HG03097 (cell line): ENCODE measurements around the gene DGKG.

ENCODE experiments used
- ATAC-seq: cut with Tn5 transposase; IDR thresholded peaks from one replicate; pipeline ENCODE4 v1.9.1; 2021; ENCODE audit not compliant: unreplicated experiment, low FRiP score

The DGKG gene

GRCh38 chr3:186247821-186248814, 113.9 kb downstream of the DGKG start:
- no peak for ATAC-seq

- no peak for ATAC-seq
Observed at GRCh38 chr3:186246941-186247340, 115.1 kb downstream of the DGKG start.

DNA sequence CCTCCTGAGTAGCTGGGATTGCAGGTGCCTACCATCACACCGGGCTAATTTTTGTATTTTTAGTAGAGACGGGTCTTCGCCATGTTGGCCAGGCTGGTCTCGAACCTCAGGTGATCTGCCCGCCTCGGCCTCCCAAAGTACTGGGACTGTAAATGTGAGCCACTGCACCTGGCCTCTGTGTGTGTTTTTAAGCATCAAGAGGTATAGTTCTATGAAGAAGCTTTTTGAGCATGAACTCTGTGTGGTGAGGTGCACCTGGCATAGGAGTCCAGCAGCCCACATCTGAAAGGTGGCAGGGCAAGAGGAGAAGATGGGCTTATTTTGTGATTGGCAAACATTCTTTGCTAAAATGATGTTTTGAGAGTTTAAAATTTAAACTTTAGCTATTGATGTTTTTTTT, 118.0 kb downstream of the DGKG start:
- no peak for ATAC-seq

GRCh38 chr3:186241910-186242821, 119.9 kb downstream of the DGKG start:
- ATAC-seq = peak; percentile 55

DNA sequence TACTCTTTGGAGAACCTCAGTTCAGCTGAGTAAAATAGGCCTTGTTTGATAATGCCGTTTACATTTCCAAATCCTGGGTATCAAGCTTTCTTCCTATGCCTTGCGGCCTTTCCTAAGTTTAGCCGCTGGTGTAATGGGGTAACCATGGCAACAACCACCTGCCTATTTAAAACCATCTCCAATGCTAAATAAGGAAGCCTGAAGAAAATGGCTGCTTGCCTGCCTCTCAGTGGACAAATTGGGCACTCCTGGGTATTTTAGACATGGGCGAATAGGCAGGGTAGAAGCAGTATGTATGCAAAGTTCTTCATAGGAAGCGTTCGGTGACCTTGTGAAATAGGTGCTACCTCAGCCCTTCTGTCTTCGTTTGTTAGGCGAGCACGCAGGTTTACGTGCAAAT, 122.7 kb downstream of the DGKG start:
- ATAC-seq = no peak

GRCh38 chr3:186237915-186238314, 124.1 kb downstream of the DGKG start:
- ATAC-seq = no peak

GRCh38 chr3:186236357-186237020, 125.5 kb downstream of the DGKG start:
- ATAC-seq = no peak

GRCh38 chr3:186235554-186235953, 126.5 kb downstream of the DGKG start:
- ATAC-seq = peak; percentile 77

DNA sequence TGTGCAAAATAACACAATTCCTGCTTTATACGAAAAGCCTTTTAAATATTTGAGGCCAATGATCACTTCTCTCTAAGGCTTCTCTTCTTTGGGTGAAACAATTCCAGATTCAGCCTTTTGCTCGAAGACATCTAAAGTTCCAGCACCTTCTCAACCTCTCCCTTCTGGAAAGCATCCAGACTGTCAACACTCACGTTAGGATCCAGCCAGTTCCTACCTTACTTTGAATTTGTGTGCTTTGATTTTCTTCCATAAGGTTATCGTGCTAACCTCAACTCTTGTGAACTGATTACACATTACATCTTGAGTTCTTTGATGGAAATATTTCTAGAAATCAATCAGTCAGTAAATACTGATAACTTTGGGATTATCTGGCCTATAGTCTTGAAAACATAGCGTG, 127.9 kb downstream of the DGKG start:
- ATAC-seq = no peak

DNA sequence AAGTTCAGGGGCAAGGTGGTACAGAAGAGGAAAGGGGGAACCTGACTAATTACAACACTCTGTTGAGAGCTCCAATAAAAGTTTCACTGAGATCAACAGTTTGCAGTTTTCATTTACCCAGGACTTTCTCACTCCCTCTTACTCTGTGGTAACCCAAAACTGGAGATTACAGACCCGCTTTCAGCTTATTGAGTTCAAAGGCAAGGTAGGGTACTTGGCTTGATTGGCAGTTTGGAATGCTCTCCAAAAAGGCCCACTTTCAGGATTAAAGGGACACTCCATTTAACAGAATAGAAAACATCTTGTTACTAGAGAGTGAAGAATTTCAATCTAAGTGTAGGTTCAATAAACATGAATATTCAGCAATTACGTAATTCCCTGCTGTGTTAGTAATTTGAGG, 135.6 kb downstream of the DGKG start:
- ATAC-seq = no peak

- no peak for ATAC-seq
Observed at GRCh38 chr3:186225603-186226002, 136.4 kb downstream of the DGKG start.

- ATAC-seq = no peak
Observed at GRCh38 chr3:186224041-186224610, 137.9 kb downstream of the DGKG start.

- ATAC-seq = no peak
Observed at GRCh38 chr3:186223476-186223875, 138.6 kb downstream of the DGKG start.

GRCh38 chr3:186221760-186222378, 140.2 kb downstream of the DGKG start:
- no peak for ATAC-seq

DNA sequence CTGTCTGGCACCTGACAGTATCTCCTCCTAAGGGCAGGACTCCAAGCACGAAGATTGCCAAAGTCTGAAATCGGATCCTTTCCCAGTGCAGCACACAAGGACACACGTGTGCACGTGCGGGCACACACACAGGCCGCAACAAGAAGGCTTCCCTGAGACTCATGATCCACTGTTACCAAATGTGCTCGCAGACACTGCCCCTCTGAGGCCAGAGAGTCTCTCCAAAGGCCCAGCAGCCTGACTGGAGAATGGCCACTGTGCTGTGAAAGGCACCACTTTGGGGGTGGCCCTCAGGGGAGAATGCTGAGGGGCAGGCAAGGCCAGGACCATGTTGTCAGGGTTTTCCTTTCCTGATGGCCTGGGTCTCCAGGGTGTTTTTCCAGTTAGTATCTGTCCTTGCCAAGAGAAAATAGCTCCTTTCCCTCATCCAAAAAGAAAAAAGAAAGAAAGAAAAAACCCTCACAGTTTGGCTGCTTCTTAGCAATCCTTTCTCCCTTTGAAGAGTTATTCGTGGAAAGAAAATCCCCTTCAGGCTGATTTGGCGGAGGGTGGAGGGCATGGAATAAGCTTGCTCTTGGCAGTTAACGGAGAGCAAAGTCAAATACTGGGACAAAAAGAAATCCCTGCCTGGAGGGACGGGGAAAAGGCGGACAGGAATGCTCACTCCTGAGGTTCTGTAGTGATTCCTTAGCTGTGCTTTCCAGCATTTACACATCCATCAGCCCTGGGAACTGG, 141.0 kb downstream of the DGKG start:
- no peak for ATAC-seq

GRCh38 chr3:186220365-186220764, 141.7 kb downstream of the DGKG start:
- ATAC-seq = no peak

DNA sequence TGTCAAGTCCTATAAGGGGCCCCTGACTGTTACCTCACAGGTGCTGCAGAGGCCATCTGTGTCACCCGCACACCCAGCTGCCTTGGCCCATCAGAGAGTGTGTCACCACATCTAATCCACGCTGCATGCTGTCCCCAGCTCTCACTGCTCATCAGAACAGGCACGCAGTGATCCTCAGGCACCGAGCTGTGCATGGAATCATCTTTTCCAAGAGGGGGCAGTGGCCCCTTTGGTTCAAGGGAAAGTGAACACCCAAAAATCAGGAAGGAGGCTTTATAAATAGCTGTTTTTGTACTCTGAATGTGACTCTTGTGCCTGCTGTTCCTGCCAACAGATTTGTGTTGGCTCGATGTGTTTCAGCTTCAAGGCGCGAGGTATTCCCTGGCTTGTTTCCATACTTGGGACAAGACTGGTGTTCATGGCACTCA, 142.8 kb downstream of the DGKG start:
- ATAC-seq = no peak

DNA sequence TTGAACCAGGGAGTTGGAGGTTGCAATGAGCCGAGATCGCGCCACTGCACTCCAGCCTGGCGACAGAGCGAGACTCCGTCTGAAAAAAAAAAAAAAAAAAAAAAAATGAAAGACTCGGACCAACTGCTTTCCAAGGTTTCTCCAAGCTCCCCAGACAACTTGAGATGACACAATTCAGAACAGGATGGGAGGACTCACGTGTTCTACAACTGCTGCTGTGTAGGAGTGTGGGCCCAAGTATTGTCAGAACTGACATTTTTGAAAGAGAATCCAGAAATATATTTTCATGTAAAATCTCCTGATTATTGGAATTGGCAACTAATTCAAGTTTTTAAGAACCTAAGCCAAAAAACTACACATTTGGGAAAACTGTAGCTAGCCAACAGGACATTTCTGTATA, 143.6 kb downstream of the DGKG start:
- no peak for ATAC-seq

- peak; percentile 88 for ATAC-seq
Observed at GRCh38 chr3:186217820-186218164, 144.2 kb downstream of the DGKG start.
